Astrocyte (in vitro differentiated cells and primary cell): ENCODE measurements around the gene HRH2.

Source experiments
- EZH2 ChIP-seq: IDR thresholded peaks from 2 replicates; pipeline ENCODE4 v1.6.1; 2012; ENCODE audit warnings: mild to moderate bottlenecking, low read length, inconsistent platforms; ENCODE audit not compliant: insufficient read depth
- TF ChIP-seq, protein P1 (sequence below): IDR thresholded peaks from 2 replicates; pipeline ENCODE4 v1.5.1; 2011; ENCODE audit warnings: low read depth, mild to moderate bottlenecking, inconsistent platforms, low read length, moderate library complexity; ENCODE audit not compliant: insufficient read depth

DNA sequence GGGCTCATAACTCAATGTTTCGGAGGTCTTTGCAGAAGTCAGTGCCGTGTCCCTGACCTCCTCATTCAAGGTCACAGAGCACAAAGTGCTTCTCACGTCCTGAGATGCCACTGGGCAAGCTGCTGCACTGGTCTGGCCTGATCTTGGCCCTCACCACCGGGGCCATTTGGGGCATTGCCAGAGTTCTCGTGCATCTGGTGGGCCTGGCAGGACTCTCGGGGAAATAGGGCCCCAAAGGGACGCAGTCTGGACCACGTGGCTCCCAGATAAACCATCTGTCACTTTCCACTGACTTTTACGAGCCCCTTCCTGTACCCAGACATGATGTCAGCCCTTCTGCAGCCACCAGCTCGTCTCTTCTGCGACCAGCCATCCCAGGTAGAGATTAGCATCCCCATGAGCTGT, 54.8 kb downstream of the HRH2 start:
- TF ChIP-seq, protein P1, sequence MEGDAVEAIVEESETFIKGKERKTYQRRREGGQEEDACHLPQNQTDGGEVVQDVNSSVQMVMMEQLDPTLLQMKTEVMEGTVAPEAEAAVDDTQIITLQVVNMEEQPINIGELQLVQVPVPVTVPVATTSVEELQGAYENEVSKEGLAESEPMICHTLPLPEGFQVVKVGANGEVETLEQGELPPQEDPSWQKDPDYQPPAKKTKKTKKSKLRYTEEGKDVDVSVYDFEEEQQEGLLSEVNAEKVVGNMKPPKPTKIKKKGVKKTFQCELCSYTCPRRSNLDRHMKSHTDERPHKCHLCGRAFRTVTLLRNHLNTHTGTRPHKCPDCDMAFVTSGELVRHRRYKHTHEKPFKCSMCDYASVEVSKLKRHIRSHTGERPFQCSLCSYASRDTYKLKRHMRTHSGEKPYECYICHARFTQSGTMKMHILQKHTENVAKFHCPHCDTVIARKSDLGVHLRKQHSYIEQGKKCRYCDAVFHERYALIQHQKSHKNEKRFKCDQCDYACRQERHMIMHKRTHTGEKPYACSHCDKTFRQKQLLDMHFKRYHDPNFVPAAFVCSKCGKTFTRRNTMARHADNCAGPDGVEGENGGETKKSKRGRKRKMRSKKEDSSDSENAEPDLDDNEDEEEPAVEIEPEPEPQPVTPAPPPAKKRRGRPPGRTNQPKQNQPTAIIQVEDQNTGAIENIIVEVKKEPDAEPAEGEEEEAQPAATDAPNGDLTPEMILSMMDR, result no peak
- TF ChIP-seq EZH2, result no peak
